Hepatocyte (in vitro differentiated cells): Measurements from ENCODE around the gene EEF1AKMT4.

Experiments
- EZH2phosphoT487 ChIP-seq: fragments of 200-600 bp; sonication (generic); IDR thresholded peaks from one replicate; pipeline ENCODE4 v1.6.1; 2018; ENCODE audit warnings: antibody characterized with exemption, mild to moderate bottlenecking, low read depth, moderate library complexity; ENCODE audit not compliant: unreplicated experiment, severe bottlenecking
- TF ChIP-seq, protein P1 (sequence below): fragments of 200-600 bp; sonication (generic); IDR thresholded peaks from 2 replicates; pipeline ENCODE4 v1.5.1; 2016; ENCODE audit warnings: antibody characterized with exemption, mild to moderate bottlenecking; ENCODE audit not compliant: poor library complexity

DNA sequence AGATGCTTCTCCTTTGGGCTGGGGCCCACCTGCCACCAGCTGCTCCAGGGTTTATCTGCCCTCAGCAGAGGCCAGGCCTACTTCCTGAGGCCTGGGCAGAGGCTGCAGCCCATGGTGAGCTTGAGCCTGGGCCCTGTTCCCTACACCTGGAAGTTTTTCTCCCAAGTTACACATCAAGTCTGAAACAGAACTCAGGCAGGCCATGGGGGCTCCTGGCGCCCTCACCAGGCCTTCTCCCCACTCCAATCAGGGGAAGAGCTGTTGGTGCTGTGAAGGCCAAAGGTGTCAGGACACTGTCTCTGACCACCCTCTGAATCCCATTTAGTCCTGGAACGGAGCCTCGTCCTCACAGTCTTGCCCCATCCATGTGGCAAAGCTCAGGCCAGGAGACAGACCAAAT, 12.8 kb upstream of the EEF1AKMT4 start:
- TF ChIP-seq, protein P1, sequence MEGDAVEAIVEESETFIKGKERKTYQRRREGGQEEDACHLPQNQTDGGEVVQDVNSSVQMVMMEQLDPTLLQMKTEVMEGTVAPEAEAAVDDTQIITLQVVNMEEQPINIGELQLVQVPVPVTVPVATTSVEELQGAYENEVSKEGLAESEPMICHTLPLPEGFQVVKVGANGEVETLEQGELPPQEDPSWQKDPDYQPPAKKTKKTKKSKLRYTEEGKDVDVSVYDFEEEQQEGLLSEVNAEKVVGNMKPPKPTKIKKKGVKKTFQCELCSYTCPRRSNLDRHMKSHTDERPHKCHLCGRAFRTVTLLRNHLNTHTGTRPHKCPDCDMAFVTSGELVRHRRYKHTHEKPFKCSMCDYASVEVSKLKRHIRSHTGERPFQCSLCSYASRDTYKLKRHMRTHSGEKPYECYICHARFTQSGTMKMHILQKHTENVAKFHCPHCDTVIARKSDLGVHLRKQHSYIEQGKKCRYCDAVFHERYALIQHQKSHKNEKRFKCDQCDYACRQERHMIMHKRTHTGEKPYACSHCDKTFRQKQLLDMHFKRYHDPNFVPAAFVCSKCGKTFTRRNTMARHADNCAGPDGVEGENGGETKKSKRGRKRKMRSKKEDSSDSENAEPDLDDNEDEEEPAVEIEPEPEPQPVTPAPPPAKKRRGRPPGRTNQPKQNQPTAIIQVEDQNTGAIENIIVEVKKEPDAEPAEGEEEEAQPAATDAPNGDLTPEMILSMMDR, result no peak
- TF ChIP-seq EZH2phosphoT487, result no peak
